ENCODE results near the gene WAS.
A peak's percentile ranks its signal among the peaks of the same experiment; 100 is the strongest.
"Not testable (repeated sequence)": the region's sequence is repeated elsewhere in the genome, so short reads cannot be mapped to it uniquely, and the experiment has no call there.

The WAS gene

GRCh38 chrX:48684134-48684533 is 535 bp downstream of the WAS start:
- no peak for DNase-seq (ENCODE audit: low read depth in 3 of 3, low spot score in 1 of 3)

GRCh38 chrX:48685416-48685815 is 1.8 kb downstream of the WAS start:
- no peak for DNase-seq (ENCODE audit: low read depth in 3 of 3, low spot score in 1 of 3)

GRCh38 chrX:48688531-48689150 is 5.0 kb downstream of the WAS start:
- DNase-seq (ENCODE audit: low read depth in 3 of 3, low spot score in 1 of 3): no peak

GRCh38 chrX:48689208-48689920 is 5.8 kb downstream of the WAS start:
- no peak for DNase-seq (ENCODE audit: low read depth in 3 of 3, low spot score in 1 of 3)

- not testable (repeated sequence) for DNase-seq (ENCODE audit: low read depth in 3 of 3, low spot score in 1 of 3)
These were observed 8.1 kb downstream of the WAS start for GRCh38 chrX:48691746-48692145.

DNA sequence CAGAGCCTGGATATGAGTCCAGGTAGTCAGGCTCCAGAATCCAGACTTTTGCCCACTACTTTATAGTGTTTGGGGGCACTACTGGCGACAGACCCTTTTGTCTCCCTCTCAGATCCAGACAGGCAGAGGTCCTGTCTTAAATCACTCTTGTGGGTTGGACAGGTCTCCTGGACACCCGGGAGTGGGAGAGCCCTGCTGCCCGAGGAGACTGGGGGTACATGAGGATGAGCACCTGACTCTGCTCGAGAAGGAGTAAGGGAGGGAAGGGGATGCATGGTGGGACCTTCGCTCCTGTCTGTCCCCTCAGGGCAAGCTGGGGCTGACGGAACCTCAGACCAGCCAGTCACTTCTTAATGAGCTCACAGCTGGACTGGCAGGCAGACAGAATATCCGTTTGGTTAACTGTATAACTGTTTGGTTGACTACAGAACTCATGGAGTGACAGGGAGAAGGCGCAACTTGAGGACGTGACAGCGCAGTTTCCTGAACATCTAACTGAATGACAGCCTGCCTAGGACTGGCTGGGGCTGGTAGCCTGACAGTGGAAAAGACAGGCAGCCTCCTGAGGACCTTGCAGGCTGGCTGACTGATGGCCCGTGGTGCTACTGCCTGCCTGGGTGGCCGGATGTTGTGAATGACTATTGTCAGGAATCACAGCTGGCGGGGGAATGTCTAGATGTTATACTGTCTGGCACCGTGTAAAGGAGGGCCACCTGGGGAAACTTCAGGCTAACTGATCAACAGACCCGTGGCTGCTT is 11.4 kb downstream of the WAS start:
- no peak for DNase-seq (ENCODE audit: low read depth in 3 of 3, low spot score in 1 of 3)

- no peak for DNase-seq (ENCODE audit: low read depth in 3 of 3, low spot score in 1 of 3)
These were observed 11.9 kb downstream of the WAS start for GRCh38 chrX:48695534-48695896.

GRCh38 chrX:48695925-48696300 is 12.3 kb downstream of the WAS start:
- no peak for DNase-seq (ENCODE audit: low read depth in 3 of 3, low spot score in 1 of 3)

DNA sequence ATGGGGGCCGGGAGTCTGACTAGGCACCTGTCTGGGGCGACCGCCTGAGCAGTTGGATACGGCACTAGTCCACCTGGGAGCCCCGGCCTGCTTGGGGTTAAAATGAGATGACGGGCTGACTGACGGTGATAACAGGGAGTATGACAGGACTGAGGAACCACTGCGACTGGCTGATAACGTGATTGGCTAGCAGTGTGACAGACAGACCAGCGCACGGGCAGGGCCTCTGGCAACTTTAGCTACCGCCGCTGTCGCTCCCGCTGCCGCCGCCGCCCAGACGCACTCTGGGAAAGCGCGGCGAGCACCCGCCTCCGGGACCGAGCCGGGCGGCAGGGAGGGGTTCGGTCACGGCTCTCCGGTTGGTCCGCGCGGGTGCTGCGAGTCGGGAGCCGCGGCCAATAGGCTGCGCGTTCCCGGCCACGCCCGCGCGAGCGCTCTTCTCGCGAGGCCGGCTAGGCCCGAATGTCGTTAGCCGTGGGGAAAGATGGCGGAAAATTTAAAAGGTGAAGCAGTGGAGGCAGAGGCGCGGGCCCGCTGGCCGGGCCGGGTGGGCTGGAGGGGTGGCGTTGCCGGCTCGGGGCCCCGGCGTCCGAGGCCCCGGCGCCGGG is 12.8 kb downstream of the WAS start, which contains the start of gene SUV39H1:
SUV39H1 (plus strand) TSS at position 434 of the 608 bp plus-strand sequence; CDS start at position 485, 51 bp downstream.
- peak; percentile 57 to 66 (median 57) for DNase-seq (ENCODE audit: low read depth in 3 of 3, low spot score in 1 of 3)

DNA sequence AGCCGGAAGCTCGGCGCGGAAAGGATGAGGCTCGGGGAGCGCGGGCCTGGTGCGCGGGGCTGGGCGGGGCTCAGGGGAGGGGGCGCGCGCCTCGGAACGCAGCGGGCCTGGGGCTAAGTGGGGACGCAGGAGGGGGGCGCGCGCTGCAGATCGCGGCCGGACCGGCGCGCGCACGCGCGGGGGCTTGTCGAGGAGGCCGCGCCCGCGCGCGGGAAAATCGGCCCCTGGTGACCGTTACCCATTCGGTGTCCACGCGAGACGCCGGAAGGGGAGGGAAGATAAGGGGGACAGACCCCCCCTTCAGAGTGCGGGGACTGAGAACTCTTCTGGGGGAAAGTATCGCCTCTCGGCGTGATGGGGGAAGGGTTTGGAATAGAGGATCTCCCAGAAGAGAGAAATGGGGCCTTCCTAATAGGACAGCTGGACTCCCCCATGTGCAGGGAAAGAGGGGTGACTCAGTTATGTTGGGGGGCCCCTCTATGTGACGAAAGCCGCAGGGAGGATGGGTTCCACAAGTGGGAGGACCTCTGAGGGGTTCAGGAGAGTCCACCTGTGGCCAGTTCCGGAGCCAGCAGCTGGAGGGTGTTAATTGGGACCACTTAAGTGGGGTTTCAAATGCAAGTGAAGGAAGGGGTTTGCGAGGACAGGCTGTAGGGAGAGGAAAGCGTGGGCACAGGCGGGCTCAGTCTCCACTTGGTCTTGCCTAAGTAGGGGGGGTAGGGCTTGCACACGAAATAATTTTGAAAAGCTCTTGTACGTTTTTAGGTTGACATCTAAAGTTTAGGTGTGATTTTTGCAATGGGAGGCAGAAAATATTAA is 13.5 kb downstream of the WAS start:
- no peak for DNase-seq (ENCODE audit: low read depth in 3 of 3, low spot score in 1 of 3)

- DNase-seq (ENCODE audit: low read depth in 3 of 3, low spot score in 1 of 3): no peak
These were observed 14.7 kb downstream of the WAS start for GRCh38 chrX:48698306-48698705.

- DNase-seq (ENCODE audit: low read depth in 3 of 3, low spot score in 1 of 3): no peak
These were observed 16.6 kb downstream of the WAS start for GRCh38 chrX:48700246-48700645.

DNA sequence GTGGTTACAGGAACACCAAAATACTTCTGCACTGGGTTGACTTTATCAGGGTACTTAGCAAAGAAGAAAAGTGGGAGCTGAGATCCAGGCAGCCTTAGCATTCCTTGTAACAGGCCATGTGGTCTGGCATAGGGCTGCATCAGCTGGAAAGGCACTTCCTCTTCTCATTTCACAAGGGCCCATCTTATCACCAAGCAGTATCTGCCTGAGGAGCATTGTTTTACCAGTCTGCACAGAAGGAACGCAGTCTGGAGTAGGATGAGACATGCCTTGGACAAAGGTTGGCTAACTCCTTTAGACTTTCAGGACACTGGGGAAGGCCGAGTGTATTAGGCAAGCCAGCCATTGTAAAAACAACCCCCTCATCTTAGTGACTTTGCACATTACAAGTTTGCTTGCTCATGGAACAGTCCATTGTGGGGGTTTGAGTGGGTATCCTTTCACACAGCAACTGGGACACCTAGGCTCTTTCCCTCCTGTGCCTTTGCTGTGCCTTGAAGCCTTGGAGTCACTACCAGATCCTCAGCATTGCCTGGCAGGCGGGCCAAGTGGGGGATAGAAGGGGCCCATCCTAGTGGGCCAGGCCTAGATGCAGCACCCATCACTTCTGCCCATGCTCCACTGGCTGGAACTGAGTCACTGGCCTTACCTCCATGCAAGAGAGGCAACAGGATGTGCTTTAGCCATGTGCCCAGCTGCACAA is 17.5 kb downstream of the WAS start:
- DNase-seq (ENCODE audit: low read depth in 3 of 3, low spot score in 1 of 3): no peak

DNA sequence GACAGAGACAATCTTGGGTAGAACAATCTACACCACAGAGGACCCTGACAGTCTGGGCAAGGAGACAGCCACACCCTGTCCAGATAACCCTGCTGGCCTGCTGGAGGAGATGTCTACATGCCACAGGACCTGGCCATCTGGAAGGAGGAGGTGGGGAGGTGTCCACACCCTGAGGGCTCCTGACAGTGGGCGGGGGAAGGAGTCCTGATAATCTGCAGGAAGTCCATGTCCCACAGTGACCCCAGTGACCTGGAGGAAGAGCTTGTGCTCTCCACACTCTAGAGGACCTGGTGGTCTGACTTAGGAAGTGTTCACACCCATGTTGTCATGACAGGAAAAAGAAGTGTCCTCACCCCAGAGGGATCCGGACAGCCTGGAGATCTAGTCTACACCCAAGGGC is 18.4 kb downstream of the WAS start:
- DNase-seq (ENCODE audit: low read depth in 3 of 3, low spot score in 1 of 3): no peak

- no peak for DNase-seq (ENCODE audit: low read depth in 3 of 3, low spot score in 1 of 3)
These were observed 19.1 kb downstream of the WAS start for GRCh38 chrX:48702716-48703115.

DNA sequence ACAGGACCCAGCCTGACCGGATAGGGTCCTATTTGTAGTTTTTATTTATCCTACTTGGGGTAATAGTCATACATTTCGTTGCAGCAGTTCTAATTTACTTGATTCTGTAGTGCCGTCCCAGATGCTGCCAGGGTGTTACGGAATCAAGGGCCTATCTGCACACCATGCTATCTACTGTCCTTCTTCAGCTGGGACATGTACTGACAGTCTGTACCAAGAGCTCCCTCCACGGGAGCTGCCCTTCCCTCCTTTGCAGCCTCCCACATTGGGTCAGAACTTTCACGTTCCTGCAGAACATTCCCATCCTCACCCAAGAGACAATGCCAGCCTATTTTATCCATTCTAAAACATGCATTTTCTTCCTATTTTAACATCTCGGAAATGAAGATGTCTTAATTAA is 19.6 kb downstream of the WAS start:
- no peak for DNase-seq (ENCODE audit: low read depth in 3 of 3, low spot score in 1 of 3)

- no peak for DNase-seq (ENCODE audit: low read depth in 3 of 3, low spot score in 1 of 3)
These were observed 20.3 kb downstream of the WAS start for GRCh38 chrX:48703642-48704481.

- no peak for DNase-seq (ENCODE audit: low read depth in 3 of 3, low spot score in 1 of 3)
These were observed 22.3 kb downstream of the WAS start for GRCh38 chrX:48705871-48706270.

- no peak for DNase-seq (ENCODE audit: low read depth in 3 of 3, low spot score in 1 of 3)
These were observed 26.0 kb downstream of the WAS start for GRCh38 chrX:48709522-48710112.

Measured in stimulated activated CD4-positive, alpha-beta T cell treated with anti-CD3 and anti-CD28 coated beads, TNF-alpha, amount 100 ng/mL, for 1 hour (primary cell).